IPS-20b (cell line): ENCODE data around the gene UTP11.

Experiments used
- H3K27ac ChIP-seq: one replicate; pipeline ENCODE4 v1.5.1; 2013; ENCODE audit warnings: low read length
- H3K27me3 ChIP-seq: 2 replicates; pipeline ENCODE4 v1.6.1; 2013; ENCODE audit warnings: mild to moderate bottlenecking, low read length, inconsistent platforms; ENCODE audit not compliant: insufficient read depth
- H3K36me3 ChIP-seq: 2 replicates; pipeline ENCODE4 v1.6.1; 2013; ENCODE audit warnings: low read depth, mild to moderate bottlenecking, inconsistent platforms, low read length, moderate library complexity; ENCODE audit not compliant: insufficient read depth
- H3K4me1 ChIP-seq: 2 replicates; pipeline ENCODE4 v1.6.1; 2013; ENCODE audit warnings: mild to moderate bottlenecking, control low read depth, inconsistent platforms, low read length, moderate library complexity; ENCODE audit not compliant: insufficient read depth
- H3K4me3 ChIP-seq: 2 replicates; pipeline ENCODE4 v1.5.1; 2013; ENCODE audit warnings: mild to moderate bottlenecking, low read length, inconsistent platforms
- H3K9ac ChIP-seq: 2 replicates; pipeline ENCODE4 v1.6.1; 2013; ENCODE audit warnings: low read depth, mild to moderate bottlenecking, inconsistent platforms, low read length, moderate library complexity
- H3K9me3 ChIP-seq: 2 replicates; pipeline ENCODE4 v1.6.1; 2013; ENCODE audit warnings: mild to moderate bottlenecking, low read depth, low read length, inconsistent platforms; ENCODE audit not compliant: insufficient read depth

UTP11 gene

GRCh38 chr1:37995751-37996345 lies 16.7 kb upstream of the UTP11 start:
- H3K4me1 ChIP-seq = peaks cover 33% of the 10 kb centered on the region
- H3K9me3 ChIP-seq = no peaks in the 10 kb centered on the region
- peaks cover 23% of the 10 kb centered on the region for H3K36me3 ChIP-seq
- peak overlapping the region; percentile 87; the same call in 1 of the 2 replicates for H3K9ac ChIP-seq
- H3K27me3 ChIP-seq = no peaks in the 10 kb centered on the region
- H3K4me3 ChIP-seq = peak overlapping the region; percentile 73
- H3K27ac ChIP-seq = peak overlapping the region; percentile 95

- Histone ChIP-seq H3K9ac (peak overlapping the region; percentile 87; the same call in 1 of the 2 replicates), H3K36me3 (peaks cover 23% of the 10 kb centered on the region), H3K27me3 (no peaks in the 10 kb centered on the region), H3K4me1 (peaks cover 43% of the 10 kb centered on the region), H3K4me3 (no peak overlapping the region), H3K9me3 (no peaks in the 10 kb centered on the region), H3K27ac (peak overlapping the region; percentile 95)
These were observed 15.1 kb upstream of the UTP11 start for GRCh38 chr1:37997256-37998088.

- no peak overlapping the region for H3K27ac ChIP-seq
- H3K4me1 ChIP-seq = peaks cover 43% of the 10 kb centered on the region
- H3K9ac ChIP-seq = no peak overlapping the region
- no peaks in the 10 kb centered on the region for H3K9me3 ChIP-seq
- peaks cover 23% of the 10 kb centered on the region for H3K36me3 ChIP-seq
- no peaks in the 10 kb centered on the region for H3K27me3 ChIP-seq
- no peak overlapping the region for H3K4me3 ChIP-seq
These were observed 14.3 kb upstream of the UTP11 start for GRCh38 chr1:37998089-37998808.

- peaks cover 50% of the 10 kb centered on the region for H3K4me1 ChIP-seq
- no peak overlapping the region for H3K27ac ChIP-seq
- H3K27me3 ChIP-seq = no peaks in the 10 kb centered on the region; the same call in 1 of the 2 replicates
- no peaks in the 10 kb centered on the region for H3K9me3 ChIP-seq
- H3K36me3 ChIP-seq = peaks cover 23% of the 10 kb centered on the region
- peak overlapping the region; percentile 71; the same call in 1 of the 2 replicates for H3K9ac ChIP-seq
- H3K4me3 ChIP-seq = no peak overlapping the region
These were observed 13.6 kb upstream of the UTP11 start for GRCh38 chr1:37998913-37999429.

GRCh38 chr1:37999430-38000232 lies 12.9 kb upstream of the UTP11 start:
- peak overlapping the region; percentile 71; the same call in 1 of the 2 replicates for H3K9ac ChIP-seq
- H3K27ac ChIP-seq = peak overlapping the region; percentile 11
- no peaks in the 10 kb centered on the region for H3K9me3 ChIP-seq
- peak overlapping the region; percentile 44; the same call in 1 of the 2 replicates for H3K4me3 ChIP-seq
- peaks cover 56% of the 10 kb centered on the region for H3K4me1 ChIP-seq
- H3K36me3 ChIP-seq = peaks cover 23% of the 10 kb centered on the region
- peaks cover 6% of the 10 kb centered on the region for H3K27me3 ChIP-seq

GRCh38 chr1:38000233-38000528 lies 12.4 kb upstream of the UTP11 start:
- Histone ChIP-seq H3K9ac (peak overlapping the region; percentile 71), H3K4me1 (peaks cover 53% of the 10 kb centered on the region), H3K27ac (peak overlapping the region; percentile 11), H3K36me3 (peaks cover 23% of the 10 kb centered on the region), H3K9me3 (no peaks in the 10 kb centered on the region), H3K4me3 (peak overlapping the region; percentile 44), H3K27me3 (peaks cover 8% of the 10 kb centered on the region)

GRCh38 chr1:38000529-38001455 lies 11.7 kb upstream of the UTP11 start:
- Histone ChIP-seq H3K9ac (peak overlapping the region; percentile 71), H3K27me3 (peaks cover 8% of the 10 kb centered on the region), H3K9me3 (no peaks in the 10 kb centered on the region), H3K4me1 (peaks cover 51% of the 10 kb centered on the region), H3K36me3 (peaks cover 23% of the 10 kb centered on the region), H3K4me3 (peak overlapping the region; percentile 44), H3K27ac (peak overlapping the region; percentile 11)

GRCh38 chr1:38003261-38004250 lies 9.0 kb upstream of the UTP11 start:
- H3K4me1 ChIP-seq = peaks cover 51% of the 10 kb centered on the region
- no peaks in the 10 kb centered on the region for H3K9me3 ChIP-seq
- peaks cover 7% of the 10 kb centered on the region for H3K36me3 ChIP-seq
- H3K9ac ChIP-seq = peak overlapping the region; percentile 80; the same call in 1 of the 2 replicates
- H3K4me3 ChIP-seq = peak overlapping the region; percentile 87
- no peak overlapping the region for H3K27ac ChIP-seq
- H3K27me3 ChIP-seq = peaks cover 8% of the 10 kb centered on the region

- Histone ChIP-seq H3K36me3 (no peaks in the 10 kb centered on the region), H3K9me3 (no peaks in the 10 kb centered on the region), H3K27ac (no peak overlapping the region), H3K9ac (peak overlapping the region; percentile 80), H3K4me1 (peaks cover 44% of the 10 kb centered on the region), H3K27me3 (peaks cover 8% of the 10 kb centered on the region), H3K4me3 (peak overlapping the region; percentile 87)
These were observed 8.0 kb upstream of the UTP11 start for GRCh38 chr1:38004284-38005108.
